LNCAP (cell line): Measurements from ENCODE around the gene TOMM40L.

Experiments
- CTCF ChIP-seq: fragments of 450-650 bp; IDR thresholded peaks from 2 replicates; pipeline ENCODE4 v1.5.1; 2017; ENCODE audit warnings: mild to moderate bottlenecking

Gene TOMM40L

GRCh38 chr1:161218301-161219077 lies 7.4 kb upstream of the TOMM40L start:
- no peak for TF ChIP-seq CTCF

DNA sequence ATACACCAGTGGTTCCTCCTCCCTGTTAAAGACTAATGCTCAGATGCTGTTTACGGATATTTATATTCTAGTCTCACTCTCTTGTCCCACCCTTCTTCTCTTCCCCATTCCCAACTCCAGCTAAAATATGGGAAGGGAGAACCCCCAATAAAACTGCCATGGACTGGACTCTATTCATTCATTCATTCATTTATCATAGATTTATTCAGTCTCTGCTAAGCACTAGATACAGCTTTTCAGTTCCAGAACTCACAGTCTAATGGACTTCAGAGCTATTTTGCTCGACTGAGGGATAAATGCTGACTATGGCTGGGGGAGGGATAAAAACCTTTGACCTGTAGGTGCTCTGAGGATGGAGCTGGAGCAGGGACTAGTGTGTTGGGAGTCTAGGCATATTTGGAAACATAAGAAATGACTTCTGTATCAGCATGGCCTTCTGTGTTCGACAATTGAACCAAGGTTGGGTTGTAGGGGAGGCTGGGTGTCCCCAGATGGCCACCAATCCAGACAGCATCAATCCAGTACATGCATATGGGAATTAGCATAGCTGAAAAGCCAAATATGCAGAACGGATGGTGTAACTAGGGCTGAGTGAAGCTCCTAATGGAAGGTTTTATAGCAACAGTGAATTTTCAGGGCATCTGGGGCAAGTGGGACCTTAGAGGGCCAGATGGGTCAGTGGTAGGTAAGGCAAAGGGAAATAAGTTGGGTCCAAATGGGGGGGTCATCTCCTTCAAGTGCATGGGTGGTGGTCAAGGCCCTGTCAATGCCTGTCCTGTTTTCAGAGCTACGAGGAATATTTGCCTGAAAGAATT lies 6.6 kb upstream of the TOMM40L start:
- no peak for TF ChIP-seq CTCF

DNA sequence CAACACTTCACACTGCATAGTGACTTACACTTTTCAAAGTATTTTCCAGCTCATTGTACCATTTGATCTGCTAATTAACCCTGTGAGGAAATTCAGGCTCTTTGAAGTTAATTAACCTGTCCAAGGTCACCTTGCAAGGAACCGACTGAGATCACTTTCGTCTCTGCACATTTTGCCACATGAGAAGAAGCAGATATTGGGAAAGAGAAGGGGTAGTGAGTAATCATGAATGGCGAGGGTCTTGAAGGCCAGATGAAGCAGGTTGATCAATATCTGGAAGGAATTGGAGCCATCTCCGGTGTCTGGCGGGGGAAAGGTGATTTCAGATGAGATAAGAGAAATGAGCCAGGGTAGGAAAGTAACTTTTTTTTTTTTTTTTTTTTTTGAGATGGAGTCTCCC lies 5.9 kb upstream of the TOMM40L start:
- TF ChIP-seq CTCF, result no peak

GRCh38 chr1:161222175-161223019 lies 3.5 kb upstream of the TOMM40L start:
- no peak for TF ChIP-seq CTCF

- TF ChIP-seq CTCF, result no peak
Measured at GRCh38 chr1:161223805-161224694, 1.8 kb upstream of the TOMM40L start.

GRCh38 chr1:161225178-161225533 lies 704 bp upstream of the TOMM40L start:
- no peak for TF ChIP-seq CTCF
